Measurements from ENCODE around the gene ZHX3. TPM values are rescaled to one million over a fixed set of nuclear protein-coding genes. Genes with fewer than 3 reads are reported as not detected.

ZHX3 gene
- total and polyA plus RNA-seq, 2 of the 13 experiments (the other 11 are each of a cell fraction or from before 2014, with no cell fraction given) = 8.4 to 11.7 TPM

DNA sequence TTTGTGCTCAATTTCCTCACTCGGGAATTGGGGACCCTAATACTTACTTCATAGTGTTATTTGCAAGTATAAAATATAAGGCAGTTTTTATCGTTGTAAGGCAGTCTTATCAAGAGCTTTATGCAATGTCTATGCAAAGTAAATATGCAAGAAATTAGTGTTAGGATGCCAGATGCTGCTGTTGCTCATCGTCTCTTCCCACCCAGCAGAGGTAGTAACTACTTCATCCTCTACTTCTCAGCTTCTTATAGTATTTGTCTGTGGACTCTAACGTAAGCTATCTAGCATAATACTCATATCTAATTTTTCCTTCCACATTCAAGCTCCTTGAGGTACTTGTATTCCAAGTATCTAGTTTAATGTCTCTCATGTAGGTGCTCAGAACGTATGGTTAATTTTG lies 168.6 kb downstream of the ZHX3 start:
- Histone ChIP-seq H3K4me2 (ENCODE audit: low read depth, low read length) (no peak overlapping the region), H3K79me2 (ENCODE audit: insufficient read depth, low read length) (peaks cover 98% of the 10 kb centered on the region), H2AFZ (ENCODE audit: low read length) (no peak overlapping the region), H3K9ac (ENCODE audit: insufficient read depth, low read depth, low read length) (no peak overlapping the region), H3K4me3 (replicated peaks in 1 of 3; ENCODE audit: insufficient read depth in 1 of 3, low read depth in 2 of 3, low read length in 3 of 3) (no peak overlapping the region), H3K36me3 (replicated peaks in 1 of 2; ENCODE audit: control insufficient read depth in 1 of 2, insufficient read depth in 2 of 2, low read length in 2 of 2) (peaks cover 5 to 30% of the 10 kb centered on the region in 2 experiments), H3K27me3 (ENCODE audit: control insufficient read depth in 1 of 2, insufficient read depth in 2 of 2, low read length in 2 of 2) (no peaks in the 10 kb centered on the region), H3K4me1 (ENCODE audit: insufficient read depth, low read length) (peaks cover 79% of the 10 kb centered on the region), H4K20me1 (ENCODE audit: insufficient read depth, low read length) (peaks cover 77% of the 10 kb centered on the region), H3K27ac (ENCODE audit: extremely low read length, insufficient read depth, low read length) (no peak overlapping the region), H3K9me3 (ENCODE audit: low read length) (no peaks in the 10 kb centered on the region)
- ATAC-seq (no peak), DNase-seq (ENCODE audit: low spot score) (no peak), FAIRE-seq (no peak)
- CTCF ChIA-PET (ENCODE audit: low intra/inter-chr PET ratio, low total read pairs) = no interaction called here
- WGBS (ENCODE audit: low lambda C conversion rate) = 90% methylated on average over 5 of the region's 5 CpGs
- TF ChIP-seq ZFP62 (CRISPR knock-in tag; IDR thresholded peaks at IDR 0.05) (no peak), MTF2 (CRISPR knock-in tag; IDR thresholded peaks at IDR 0.05; ENCODE audit: borderline replicate concordance) (no peak), ZSCAN29 (CRISPR knock-in tag; conservative IDR thresholded peaks at IDR 0.05) (no peak), ZNF747 (CRISPR knock-in tag; IDR thresholded peaks at IDR 0.05; ENCODE audit: borderline replicate concordance) (no peak), MLLT10 (CRISPR knock-in tag; IDR thresholded peaks at IDR 0.05) (no peak), ZNF326 (CRISPR knock-in tag; IDR thresholded peaks at IDR 0.05; ENCODE audit: borderline replicate concordance) (no peak), NCOA2 (CRISPR knock-in tag; IDR thresholded peaks at IDR 0.05) (no peak), ZNF564 (CRISPR knock-in tag; IDR thresholded peaks at IDR 0.05) (no peak), IRF9 (CRISPR knock-in tag; IDR thresholded peaks at IDR 0.05; ENCODE audit: borderline replicate concordance) (no peak), SATB2 (CRISPR knock-in tag; IDR thresholded peaks at IDR 0.05) (no peak), ZNF251 (CRISPR knock-in tag; IDR thresholded peaks at IDR 0.05) (no peak)
- TF ChIP-seq, protein P1, sequence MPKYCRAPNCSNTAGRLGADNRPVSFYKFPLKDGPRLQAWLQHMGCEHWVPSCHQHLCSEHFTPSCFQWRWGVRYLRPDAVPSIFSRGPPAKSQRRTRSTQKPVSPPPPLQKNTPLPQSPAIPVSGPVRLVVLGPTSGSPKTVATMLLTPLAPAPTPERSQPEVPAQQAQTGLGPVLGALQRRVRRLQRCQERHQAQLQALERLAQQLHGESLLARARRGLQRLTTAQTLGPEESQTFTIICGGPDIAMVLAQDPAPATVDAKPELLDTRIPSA (CRISPR knock-in tag; IDR thresholded peaks at IDR 0.05; ENCODE audit: borderline replicate concordance) = no peak
- TF ChIP-seq, protein P2, sequence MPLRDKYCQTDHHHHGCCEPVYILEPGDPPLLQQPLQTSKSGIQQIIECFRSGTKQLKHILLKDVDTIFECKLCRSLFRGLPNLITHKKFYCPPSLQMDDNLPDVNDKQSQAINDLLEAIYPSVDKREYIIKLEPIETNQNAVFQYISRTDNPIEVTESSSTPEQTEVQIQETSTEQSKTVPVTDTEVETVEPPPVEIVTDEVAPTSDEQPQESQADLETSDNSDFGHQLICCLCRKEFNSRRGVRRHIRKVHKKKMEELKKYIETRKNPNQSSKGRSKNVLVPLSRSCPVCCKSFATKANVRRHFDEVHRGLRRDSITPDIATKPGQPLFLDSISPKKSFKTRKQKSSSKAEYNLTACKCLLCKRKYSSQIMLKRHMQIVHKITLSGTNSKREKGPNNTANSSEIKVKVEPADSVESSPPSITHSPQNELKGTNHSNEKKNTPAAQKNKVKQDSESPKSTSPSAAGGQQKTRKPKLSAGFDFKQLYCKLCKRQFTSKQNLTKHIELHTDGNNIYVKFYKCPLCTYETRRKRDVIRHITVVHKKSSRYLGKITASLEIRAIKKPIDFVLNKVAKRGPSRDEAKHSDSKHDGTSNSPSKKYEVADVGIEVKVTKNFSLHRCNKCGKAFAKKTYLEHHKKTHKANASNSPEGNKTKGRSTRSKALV (CRISPR knock-in tag; IDR thresholded peaks at IDR 0.05) = no peak
- intact Hi-C loops (cut with micrococcal nuclease; ENCODE audit: unreplicated experiment) = no loop called here
- POLR2A ChIA-PET = interaction anchor here (1.3 to 3.1 kb wide), 3 partner anchors 10 to 169 kb away, joined by 3 to 13 read pairs (median 7); no protein-coding TSS in a partner anchor
- BruUV-seq (replicated peaks) = no TSS peak
- in situ Hi-C loops (cut with HindIII; ENCODE audit: extremely low pct_ligation_motif_present, low pct_unique_long_range_greater_than_20kb) = no loop called here
